ENCODE results near the gene RASA3. TPM values are rescaled to one million over a fixed set of nuclear protein-coding genes. Genes with fewer than 3 reads are reported as not detected.
"Not testable (repeated sequence)": the region's sequence is repeated elsewhere in the genome, so short reads cannot be mapped to it uniquely, and the experiment has no call there.

The RASA3 gene
- total RNA-seq, 1 donor from 2014 or later: 2.6 TPM

GRCh38 chr13:114134111-114134943, 1.9 kb upstream of the RASA3 start:
- no peaks in the 10 kb centered on the region for H3K27me3 ChIP-seq (ENCODE audit: control insufficient read depth, insufficient read depth, low read length)
- DNase-seq (ENCODE audit: low read depth) (no peak), FAIRE-seq (no peak)
- H3K36me3 ChIP-seq (ENCODE audit: control insufficient read depth, insufficient read depth, low read length): no peaks in the 10 kb centered on the region
- TF ChIP-seq, protein P1, sequence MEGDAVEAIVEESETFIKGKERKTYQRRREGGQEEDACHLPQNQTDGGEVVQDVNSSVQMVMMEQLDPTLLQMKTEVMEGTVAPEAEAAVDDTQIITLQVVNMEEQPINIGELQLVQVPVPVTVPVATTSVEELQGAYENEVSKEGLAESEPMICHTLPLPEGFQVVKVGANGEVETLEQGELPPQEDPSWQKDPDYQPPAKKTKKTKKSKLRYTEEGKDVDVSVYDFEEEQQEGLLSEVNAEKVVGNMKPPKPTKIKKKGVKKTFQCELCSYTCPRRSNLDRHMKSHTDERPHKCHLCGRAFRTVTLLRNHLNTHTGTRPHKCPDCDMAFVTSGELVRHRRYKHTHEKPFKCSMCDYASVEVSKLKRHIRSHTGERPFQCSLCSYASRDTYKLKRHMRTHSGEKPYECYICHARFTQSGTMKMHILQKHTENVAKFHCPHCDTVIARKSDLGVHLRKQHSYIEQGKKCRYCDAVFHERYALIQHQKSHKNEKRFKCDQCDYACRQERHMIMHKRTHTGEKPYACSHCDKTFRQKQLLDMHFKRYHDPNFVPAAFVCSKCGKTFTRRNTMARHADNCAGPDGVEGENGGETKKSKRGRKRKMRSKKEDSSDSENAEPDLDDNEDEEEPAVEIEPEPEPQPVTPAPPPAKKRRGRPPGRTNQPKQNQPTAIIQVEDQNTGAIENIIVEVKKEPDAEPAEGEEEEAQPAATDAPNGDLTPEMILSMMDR (IDR thresholded peaks at IDR 0.05; ENCODE audit: insufficient read depth, low read length, severe bottlenecking): no peak
- no peak overlapping the region for H3K4me3 ChIP-seq (ENCODE audit: low read depth, low read length)

GRCh38 chr13:114133552-114133951, 1.1 kb upstream of the RASA3 start:
- DNase-seq (ENCODE audit: low read depth); H3K27me3 ChIP-seq (ENCODE audit: control insufficient read depth, insufficient read depth, low read length); H3K4me3 ChIP-seq (ENCODE audit: low read depth, low read length); FAIRE-seq; H3K36me3 ChIP-seq (ENCODE audit: control insufficient read depth, insufficient read depth, low read length): not testable (repeated sequence)

GRCh38 chr13:114133126-114133525, 703 bp upstream of the RASA3 start:
- H3K36me3 ChIP-seq (ENCODE audit: control insufficient read depth, insufficient read depth, low read length); FAIRE-seq; H3K27me3 ChIP-seq (ENCODE audit: control insufficient read depth, insufficient read depth, low read length); DNase-seq (ENCODE audit: low read depth); H3K4me3 ChIP-seq (ENCODE audit: low read depth, low read length): not testable (repeated sequence)

DNA sequence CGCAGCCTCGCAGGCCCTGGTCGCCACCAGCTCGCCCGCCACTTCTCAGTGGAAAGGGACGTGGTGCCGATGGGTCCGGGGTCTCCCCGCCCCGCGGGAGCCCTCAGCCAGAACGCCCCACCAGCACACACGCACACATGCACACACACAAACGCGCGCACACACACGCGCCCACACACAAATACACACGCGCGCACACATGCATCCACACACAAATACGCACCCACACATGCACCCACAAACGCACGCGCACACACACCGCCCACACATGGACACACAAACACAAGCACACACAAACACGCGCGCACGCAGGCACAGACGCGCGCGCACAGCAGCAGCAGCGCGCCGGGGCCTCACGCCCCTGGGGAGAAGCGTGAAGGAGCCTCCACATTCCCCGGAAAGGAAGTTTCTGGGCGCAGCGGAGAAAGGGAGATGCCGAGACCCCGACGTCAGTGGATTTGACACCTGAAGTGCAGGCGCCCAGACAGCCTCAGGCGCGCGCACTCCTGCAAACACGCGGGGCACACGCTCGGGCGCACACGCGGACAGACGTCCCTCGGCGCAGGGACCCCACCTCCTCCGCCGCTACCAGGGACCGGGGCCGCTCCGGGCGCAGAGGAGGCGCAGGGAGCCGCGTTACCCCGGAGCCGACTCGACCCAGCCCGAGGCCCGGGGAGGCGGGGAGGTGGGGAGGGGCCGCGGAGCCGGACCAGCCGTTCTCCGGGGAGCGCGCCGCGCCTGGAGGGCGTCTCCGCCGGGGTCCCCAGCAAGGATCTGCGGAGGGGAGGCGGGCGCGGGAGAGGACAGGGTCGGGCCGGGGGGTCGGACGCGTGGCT, 622 bp downstream of the RASA3 start:
- no peak for FAIRE-seq
- Histone ChIP-seq H3K27me3 (ENCODE audit: control insufficient read depth, insufficient read depth, low read length) (no peaks in the 10 kb centered on the region), H3K4me3 (ENCODE audit: low read depth, low read length) (peak overlapping the region; percentile 49), H3K36me3 (ENCODE audit: control insufficient read depth, insufficient read depth, low read length) (no peaks in the 10 kb centered on the region)
- TF ChIP-seq, protein P1 (IDR thresholded peaks at IDR 0.05; ENCODE audit: insufficient read depth, low read length, severe bottlenecking): no peak
- no peak for DNase-seq (ENCODE audit: low read depth)

GRCh38 chr13:114130837-114131582, 1.4 kb downstream of the RASA3 start:
- FAIRE-seq (no peak), DNase-seq (ENCODE audit: low read depth) (peak; percentile 71)
- TF ChIP-seq, protein P1 (IDR thresholded peaks at IDR 0.05; ENCODE audit: insufficient read depth, low read length, severe bottlenecking): no peak
- Histone ChIP-seq H3K27me3 (ENCODE audit: control insufficient read depth, insufficient read depth, low read length) (no peaks in the 10 kb centered on the region), H3K4me3 (ENCODE audit: low read depth, low read length) (peak overlapping the region; percentile 49), H3K36me3 (ENCODE audit: control insufficient read depth, insufficient read depth, low read length) (no peaks in the 10 kb centered on the region)

GRCh38 chr13:114130131-114130836, 2.1 kb downstream of the RASA3 start:
- Histone ChIP-seq H3K36me3 (ENCODE audit: control insufficient read depth, insufficient read depth, low read length) (no peaks in the 10 kb centered on the region), H3K27me3 (ENCODE audit: control insufficient read depth, insufficient read depth, low read length) (no peaks in the 10 kb centered on the region), H3K4me3 (ENCODE audit: low read depth, low read length) (no peak overlapping the region)
- TF ChIP-seq, protein P1 (IDR thresholded peaks at IDR 0.05; ENCODE audit: insufficient read depth, low read length, severe bottlenecking): no peak
- no peak for DNase-seq (ENCODE audit: low read depth)
- no peak for FAIRE-seq

All from bronchial epithelial cell (primary cell).